ENCODE measurements around the gene NACA.

GRCh38 chr12:56763753-56764657, 38.9 kb upstream of the NACA start:
- TF ChIP-seq, protein P1, sequence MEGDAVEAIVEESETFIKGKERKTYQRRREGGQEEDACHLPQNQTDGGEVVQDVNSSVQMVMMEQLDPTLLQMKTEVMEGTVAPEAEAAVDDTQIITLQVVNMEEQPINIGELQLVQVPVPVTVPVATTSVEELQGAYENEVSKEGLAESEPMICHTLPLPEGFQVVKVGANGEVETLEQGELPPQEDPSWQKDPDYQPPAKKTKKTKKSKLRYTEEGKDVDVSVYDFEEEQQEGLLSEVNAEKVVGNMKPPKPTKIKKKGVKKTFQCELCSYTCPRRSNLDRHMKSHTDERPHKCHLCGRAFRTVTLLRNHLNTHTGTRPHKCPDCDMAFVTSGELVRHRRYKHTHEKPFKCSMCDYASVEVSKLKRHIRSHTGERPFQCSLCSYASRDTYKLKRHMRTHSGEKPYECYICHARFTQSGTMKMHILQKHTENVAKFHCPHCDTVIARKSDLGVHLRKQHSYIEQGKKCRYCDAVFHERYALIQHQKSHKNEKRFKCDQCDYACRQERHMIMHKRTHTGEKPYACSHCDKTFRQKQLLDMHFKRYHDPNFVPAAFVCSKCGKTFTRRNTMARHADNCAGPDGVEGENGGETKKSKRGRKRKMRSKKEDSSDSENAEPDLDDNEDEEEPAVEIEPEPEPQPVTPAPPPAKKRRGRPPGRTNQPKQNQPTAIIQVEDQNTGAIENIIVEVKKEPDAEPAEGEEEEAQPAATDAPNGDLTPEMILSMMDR (IDR thresholded peaks at IDR 0.05; ENCODE audit: insufficient read depth, low read length), result no peak
- TF ChIP-seq POLR2AphosphoS5 (IDR thresholded peaks at IDR 0.05; ENCODE audit: low read depth) (no peak), REST (IDR thresholded peaks at IDR 0.05; ENCODE audit: insufficient replicate concordance, low read depth) (no peak), GABPA (IDR thresholded peaks at IDR 0.05; ENCODE audit: low read depth) (no peak), SPI1 (IDR thresholded peaks at IDR 0.05; ENCODE audit: borderline replicate concordance, low read depth) (no peak)
